Activated T-helper 1 cell treated with anti-CD3 and anti-CD28 coated beads, Interleukin-12 subunit alpha, Interleukin-12 subunit beta, Interleukin-2, Interleukin-4 antibody, amounts not matched to agents 30 ng/mL and 10 ng/mL and 1 ng/mL, durations not matched to agents 14 hours and 24 hours and 36 hours (primary cell): ENCODE data around the gene CEACAM4. TPM values are rescaled to one million over a fixed set of nuclear protein-coding genes. Genes with fewer than 3 reads are reported as not detected.

Source experiments
- DNase-seq: peaks from one replicate; pipeline ENCODE4 v3.0.0; 2021; ENCODE audit warnings: low spot score
- H3K27ac Mint-ChIP-seq: one replicate; pipeline ENCODE4 v1.8.0; 2021; ENCODE audit warnings: mild to moderate bottlenecking, mixed read lengths
- H3K27me3 Mint-ChIP-seq: one replicate; pipeline ENCODE4 v1.8.0; 2022; ENCODE audit warnings: mild to moderate bottlenecking, moderate library complexity, mixed read lengths; ENCODE audit not compliant: insufficient read depth
- H3K36me3 Mint-ChIP-seq: one replicate; pipeline ENCODE4 v1.8.0; 2021; ENCODE audit warnings: low read depth, mixed read lengths
- H3K4me1 Mint-ChIP-seq: one replicate; pipeline ENCODE4 v1.8.0; 2021; ENCODE audit warnings: low read depth, mixed read lengths
- H3K4me3 Mint-ChIP-seq: one replicate; pipeline ENCODE4 v1.8.0; 2021; ENCODE audit warnings: mild to moderate bottlenecking, moderate library complexity, mixed read lengths
- H3K9me3 Mint-ChIP-seq: one replicate; pipeline ENCODE4 v1.8.0; 2021; ENCODE audit warnings: mixed read lengths
- intact Hi-C: fragments of 100-400 bp; cut with micrococcal nuclease; formaldehyde crosslinking; loops from one replicate; pipeline ENCODE4 v1.15.1; 2024
- total RNA-seq: library from RNA; stranded (reverse); gene quantifications from 2 replicates; pipeline ENCODE4 v1.2.3, GENCODE V29; 2022

CEACAM4 gene
- total RNA-seq, 1 donor from 2014 or later = not detected

GRCh38 chr19:41570639-41571112, 56.2 kb downstream of the CEACAM4 start:
- Mint-ChIP-seq H3K4me1 (peaks cover 27% of the 10 kb centered on the region), H3K9me3 (no peaks in the 10 kb centered on the region), H3K4me3 (no peak overlapping the region), H3K36me3 (peaks cover 19% of the 10 kb centered on the region), H3K27me3 (no peaks in the 10 kb centered on the region), H3K27ac (peak overlapping the region; percentile 27)
- peak; percentile 76 for DNase-seq
- intact Hi-C loops = loop anchor here (1.0 to 5.0 kb wide), 7 partner anchors 26 to 366 kb away; partner anchors contain the start of genes BCKDHA, EXOSC5 and TGFB1

GRCh38 chr19:41570179-41570578, 56.7 kb downstream of the CEACAM4 start:
- Mint-ChIP-seq H3K4me1 (peaks cover 22% of the 10 kb centered on the region), H3K4me3 (no peak overlapping the region), H3K9me3 (no peaks in the 10 kb centered on the region), H3K27ac (no peak overlapping the region), H3K27me3 (no peaks in the 10 kb centered on the region), H3K36me3 (peaks cover 21% of the 10 kb centered on the region)
- DNase-seq = no peak
- intact Hi-C loops = loop anchor here (1.0 to 5.0 kb wide), 7 partner anchors 27 to 366 kb away; partner anchors contain the start of genes BCKDHA, EXOSC5 and TGFB1

GRCh38 chr19:41569481-41570150, 57.3 kb downstream of the CEACAM4 start:
- H3K27ac Mint-ChIP-seq = no peak overlapping the region
- H3K9me3 Mint-ChIP-seq = no peaks in the 10 kb centered on the region
- H3K36me3 Mint-ChIP-seq = peaks cover 22% of the 10 kb centered on the region
- H3K27me3 Mint-ChIP-seq = peaks cover 1% of the 10 kb centered on the region
- no peak for DNase-seq
- no peak overlapping the region for H3K4me3 Mint-ChIP-seq
- peaks cover 20% of the 10 kb centered on the region for H3K4me1 Mint-ChIP-seq
- intact Hi-C loops = loop anchor here (1.0 to 5.0 kb wide), 7 partner anchors 27 to 365 kb away; partner anchors contain the start of genes BCKDHA, EXOSC5 and TGFB1

Other genes with a start within 250 kb of the CEACAM4 start
- gene EXOSC5, start 229.7 kb downstream of the CEACAM4 start, total RNA-seq = 59.3 and 66.6 TPM in 2 replicates
- 14.6 and 22.7 TPM in 2 replicates for gene BCKDHA, start 229.3 kb downstream of the CEACAM4 start, total RNA-seq
- gene B3GNT8, start 199.7 kb downstream of the CEACAM4 start, total RNA-seq = 0.44 and 0.99 TPM in 2 replicates
- 56.7 and 57.3 TPM in 2 replicates for gene DMAC2, start 187.2 kb downstream of the CEACAM4 start, total RNA-seq
- gene ERICH4, start 183.9 kb downstream of the CEACAM4 start, total RNA-seq = not detected in 2 replicates
- gene CEACAM21, start 50.9 kb downstream of the CEACAM4 start, total RNA-seq = 34.1 and 38.5 TPM in 2 replicates
- gene CEACAM7, start 61.2 kb upstream of the CEACAM4 start, total RNA-seq = not detected in 2 replicates
- gene CEACAM5, start 81.6 kb upstream of the CEACAM4 start, total RNA-seq = not detected in 2 replicates
- not detected in 2 replicates for gene CEACAM6, start 128.5 kb upstream of the CEACAM4 start, total RNA-seq
- not detected in 2 replicates for gene CEACAM3, start 169.5 kb upstream of the CEACAM4 start, total RNA-seq
- not detected in 2 replicates for gene LYPD4, start 217.6 kb upstream of the CEACAM4 start, total RNA-seq
- gene DMRTC2, start 218.0 kb upstream of the CEACAM4 start, total RNA-seq = not detected in 2 replicates
- gene RPS19, start 233.2 kb upstream of the CEACAM4 start, total RNA-seq = 2,887 and 2,906 TPM in 2 replicates